ENCODE data around the gene SPATA4. TPM values are rescaled to one million over a fixed set of nuclear protein-coding genes. Genes with fewer than 3 reads are reported as not detected.

SPATA4 gene
- total RNA-seq, 6 experiments from 2014 or later, result not detected

GRCh38 chr4:176149680-176150355, 45.6 kb downstream of the SPATA4 start:
- H3K4me1 ChIP-seq, result no peaks in the 10 kb centered on the region
- no peaks in the 10 kb centered on the region for H3K9me3 ChIP-seq
- H3K27ac ChIP-seq, result no peak overlapping the region
- DNase-seq (no peak), ATAC-seq (no peak)
- H3K27me3 ChIP-seq, result no peaks in the 10 kb centered on the region
- intact Hi-C loops (cut with DNase I), result no loop called here
- WGBS (ENCODE audit: insufficient coverage, low coverage, low lambda C conversion rate, missing lambda C conversion rate), result 39% methylated on average over 3 of the region's 3 CpGs
- no peak overlapping the region for H3K4me3 ChIP-seq
- H3K36me3 ChIP-seq, result no peaks in the 10 kb centered on the region
- TF ChIP-seq POLR2A (IDR thresholded peaks at IDR 0.05), result no peak
- no peak for TF ChIP-seq CTCF (IDR thresholded peaks at IDR 0.05)

- 64% methylated on average over 2 of the region's 2 CpGs for WGBS (ENCODE audit: insufficient coverage, low coverage, low lambda C conversion rate, missing lambda C conversion rate)
- DNase-seq (no peak), ATAC-seq (no peak)
- no peaks in the 10 kb centered on the region for H3K36me3 ChIP-seq
- intact Hi-C loops (cut with DNase I), result no loop called here
- no peak overlapping the region for H3K4me3 ChIP-seq
- no peaks in the 10 kb centered on the region for H3K27me3 ChIP-seq
- H3K4me1 ChIP-seq, result no peaks in the 10 kb centered on the region
- no peaks in the 10 kb centered on the region for H3K9me3 ChIP-seq
- no peak overlapping the region for H3K27ac ChIP-seq
- TF ChIP-seq CTCF (IDR thresholded peaks at IDR 0.05), result no peak
- TF ChIP-seq POLR2A (IDR thresholded peaks at IDR 0.05), result no peak
Measured at GRCh38 chr4:176142253-176142652, 53.1 kb downstream of the SPATA4 start.

- Histone ChIP-seq H3K9me3 (no peaks in the 10 kb centered on the region), H3K27ac (no peak overlapping the region), H3K36me3 (no peaks in the 10 kb centered on the region), H3K27me3 (no peaks in the 10 kb centered on the region), H3K4me1 (no peaks in the 10 kb centered on the region), H3K4me3 (no peak overlapping the region)
- DNase-seq (no peak), ATAC-seq (no peak)
- intact Hi-C loops (cut with DNase I), result no loop called here
- TF ChIP-seq POLR2A (IDR thresholded peaks at IDR 0.05) (no peak), CTCF (IDR thresholded peaks at IDR 0.05) (no peak)
Measured at GRCh38 chr4:176139518-176139917, 55.9 kb downstream of the SPATA4 start.

GRCh38 chr4:176137631-176138030, 57.8 kb downstream of the SPATA4 start:
- intact Hi-C loops (cut with DNase I), result no loop called here
- no peak for DNase-seq
- no peaks in the 10 kb centered on the region for H3K9me3 ChIP-seq

More at GRCh38 chr4:176137631-176138030, 57.8 kb downstream of the SPATA4 start:
- ATAC-seq, result no peak
- H3K4me1 ChIP-seq, result no peaks in the 10 kb centered on the region
- H3K27me3 ChIP-seq, result no peaks in the 10 kb centered on the region
- H3K4me3 ChIP-seq, result no peak overlapping the region
- H3K36me3 ChIP-seq, result no peaks in the 10 kb centered on the region
- no peak overlapping the region for H3K27ac ChIP-seq
- TF ChIP-seq CTCF (IDR thresholded peaks at IDR 0.05) (no peak), POLR2A (IDR thresholded peaks at IDR 0.05) (no peak)

Measured in right lobe of liver (tissue), 6 donors.